ENCODE measurements around the gene KIAA0586.

GRCh38 chr14:58430156-58430555, 2.6 kb downstream of the KIAA0586 start:
- no peak for TF ChIP-seq POLR2A (IDR thresholded peaks at IDR 0.05; ENCODE audit: low read depth)
- TF ChIP-seq, protein P1, sequence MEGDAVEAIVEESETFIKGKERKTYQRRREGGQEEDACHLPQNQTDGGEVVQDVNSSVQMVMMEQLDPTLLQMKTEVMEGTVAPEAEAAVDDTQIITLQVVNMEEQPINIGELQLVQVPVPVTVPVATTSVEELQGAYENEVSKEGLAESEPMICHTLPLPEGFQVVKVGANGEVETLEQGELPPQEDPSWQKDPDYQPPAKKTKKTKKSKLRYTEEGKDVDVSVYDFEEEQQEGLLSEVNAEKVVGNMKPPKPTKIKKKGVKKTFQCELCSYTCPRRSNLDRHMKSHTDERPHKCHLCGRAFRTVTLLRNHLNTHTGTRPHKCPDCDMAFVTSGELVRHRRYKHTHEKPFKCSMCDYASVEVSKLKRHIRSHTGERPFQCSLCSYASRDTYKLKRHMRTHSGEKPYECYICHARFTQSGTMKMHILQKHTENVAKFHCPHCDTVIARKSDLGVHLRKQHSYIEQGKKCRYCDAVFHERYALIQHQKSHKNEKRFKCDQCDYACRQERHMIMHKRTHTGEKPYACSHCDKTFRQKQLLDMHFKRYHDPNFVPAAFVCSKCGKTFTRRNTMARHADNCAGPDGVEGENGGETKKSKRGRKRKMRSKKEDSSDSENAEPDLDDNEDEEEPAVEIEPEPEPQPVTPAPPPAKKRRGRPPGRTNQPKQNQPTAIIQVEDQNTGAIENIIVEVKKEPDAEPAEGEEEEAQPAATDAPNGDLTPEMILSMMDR (IDR thresholded peaks at IDR 0.05), result no peak
